ENCODE data around the gene MTMR12. TPM values are rescaled to one million over a fixed set of nuclear protein-coding genes. Genes with fewer than 3 reads are reported as not detected.
"Not testable (repeated sequence)": the region's sequence is repeated elsewhere in the genome, so short reads cannot be mapped to it uniquely, and the experiment has no call there.

Gene MTMR12
- total RNA-seq, 2 experiments from 2014 or later: 24.0 to 24.9 TPM

DNA sequence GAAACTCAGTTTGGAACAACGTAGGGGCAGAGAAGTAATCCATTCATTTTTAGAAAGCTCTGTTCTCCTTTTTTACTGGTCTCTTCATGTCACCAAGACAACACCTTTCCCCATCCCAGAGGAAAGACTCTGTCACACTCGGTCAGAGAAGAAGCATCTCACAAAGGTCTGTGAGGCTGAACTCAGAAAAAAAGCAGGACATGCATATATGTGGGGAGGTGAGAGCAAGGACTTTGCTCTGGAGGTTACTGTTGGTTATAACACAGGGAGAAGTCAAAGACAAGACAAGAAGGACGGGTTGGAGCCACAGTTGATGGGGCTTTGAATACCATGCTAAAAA is 19.2 kb upstream of the MTMR12 start:
- H3K4me1 Mint-ChIP-seq: no peaks in the 10 kb centered on the region
- H3K27ac Mint-ChIP-seq: no peak overlapping the region
- H3K9me3 Mint-ChIP-seq: no peaks in the 10 kb centered on the region
- H3K4me3 Mint-ChIP-seq: no peak overlapping the region
- no peak for DNase-seq
- H3K27me3 Mint-ChIP-seq: no peaks in the 10 kb centered on the region
- H3K36me3 Mint-ChIP-seq: no peaks in the 10 kb centered on the region

DNA sequence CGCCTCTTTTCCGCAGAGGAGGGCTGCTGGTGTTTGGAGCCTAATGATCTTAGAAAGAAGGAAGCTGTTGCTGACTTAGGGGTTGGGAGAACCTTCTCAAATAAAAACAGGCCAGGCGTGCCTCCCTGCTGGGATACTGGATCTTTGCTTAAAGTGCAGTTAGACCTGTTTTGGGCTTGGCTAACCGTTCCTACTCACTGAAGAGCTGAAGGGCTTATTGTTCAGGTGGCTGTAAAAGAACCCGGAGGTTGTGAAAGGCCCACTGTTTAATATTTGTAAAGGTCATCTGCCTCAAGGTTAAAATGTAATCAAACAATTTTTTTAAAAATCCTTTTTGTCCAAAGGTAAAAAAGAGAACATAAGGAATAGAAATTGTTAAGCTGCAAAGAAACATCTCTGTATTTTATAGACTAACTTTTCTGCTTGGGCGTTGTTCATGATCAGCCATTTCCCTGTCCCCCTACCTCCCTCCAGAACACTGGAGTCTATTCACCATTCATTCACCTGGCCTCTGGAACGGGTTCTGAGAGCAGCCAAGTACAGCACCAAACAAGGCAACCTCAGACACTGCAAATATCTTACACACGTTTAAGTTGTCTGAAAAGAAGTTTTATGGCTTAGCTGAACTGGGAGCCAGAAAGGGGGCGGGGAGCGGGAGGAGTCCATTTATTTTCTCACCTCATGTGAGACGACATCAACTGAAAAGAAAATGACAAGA is 18.6 kb upstream of the MTMR12 start:
- Mint-ChIP-seq H3K27ac (no peak overlapping the region), H3K36me3 (no peaks in the 10 kb centered on the region), H3K4me3 (no peak overlapping the region), H3K27me3 (no peaks in the 10 kb centered on the region), H3K4me1 (no peaks in the 10 kb centered on the region), H3K9me3 (no peaks in the 10 kb centered on the region)
- DNase-seq: no peak

DNA sequence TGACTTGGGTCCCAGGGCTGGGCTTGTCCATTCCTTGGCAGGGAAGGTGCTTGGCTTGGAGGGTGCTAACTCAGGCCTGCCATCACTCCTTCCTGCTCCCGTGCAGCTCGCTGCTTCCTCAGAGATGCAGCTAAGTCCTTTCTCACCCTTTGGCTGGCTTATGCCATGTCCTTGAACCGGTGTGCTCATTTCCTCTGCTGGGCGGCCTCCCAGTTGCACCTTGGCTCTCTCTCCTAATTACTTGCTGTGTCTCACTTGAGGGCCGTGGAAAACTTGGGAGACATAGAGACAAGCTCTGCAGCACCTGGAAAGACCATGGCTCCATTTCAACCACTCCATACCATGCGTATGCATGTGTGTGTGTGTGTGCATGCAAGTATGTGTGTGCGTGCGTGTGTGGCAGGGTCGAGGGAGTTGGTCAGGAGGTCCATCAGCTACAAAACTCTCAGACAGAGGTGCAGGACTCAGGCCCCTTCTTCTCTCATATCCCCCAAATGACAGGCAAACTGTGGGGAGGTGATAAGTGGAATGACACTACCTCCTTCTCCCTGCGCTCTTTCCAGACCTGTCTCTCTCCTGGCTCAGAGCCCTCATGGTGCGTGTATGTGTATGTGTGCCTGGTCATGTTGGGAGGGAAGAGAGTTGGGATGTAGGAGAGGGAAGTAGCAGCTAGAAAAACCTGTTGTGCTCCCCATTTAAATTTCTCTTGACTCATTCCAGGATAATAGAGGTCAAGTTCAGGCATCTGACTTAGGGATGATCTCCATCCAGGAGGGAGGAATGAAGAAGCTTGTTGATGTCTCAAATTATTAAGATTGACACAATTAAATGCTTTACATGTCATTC is 17.6 kb upstream of the MTMR12 start:
- no peak overlapping the region for H3K27ac Mint-ChIP-seq

DNA sequence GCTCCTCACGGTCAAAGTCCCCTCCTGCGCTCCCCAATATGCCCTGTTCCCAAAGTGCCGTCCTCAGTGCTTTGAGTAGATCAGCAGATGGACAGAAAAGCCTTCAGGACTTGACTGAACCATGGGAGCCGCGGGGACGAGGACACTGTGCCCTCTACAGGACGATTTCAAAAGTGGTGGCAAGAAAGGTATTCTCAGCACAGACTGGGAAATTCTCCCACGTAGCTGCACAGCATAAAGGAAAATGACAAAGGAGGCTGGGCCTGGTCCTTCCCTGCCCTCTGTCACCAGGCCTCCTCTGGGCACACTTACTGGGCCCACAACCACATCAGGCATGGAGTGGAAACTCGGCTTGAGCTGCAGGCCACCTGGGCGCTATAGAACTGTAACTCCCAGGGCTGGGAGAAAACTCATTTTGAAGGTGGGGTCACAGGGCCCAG is 16.7 kb upstream of the MTMR12 start:
- Mint-ChIP-seq H3K4me3 (no peak overlapping the region), H3K4me1 (no peaks in the 10 kb centered on the region), H3K9me3 (no peaks in the 10 kb centered on the region), H3K36me3 (no peaks in the 10 kb centered on the region), H3K27me3 (no peaks in the 10 kb centered on the region), H3K27ac (no peak overlapping the region)
- peak; percentile 39 for DNase-seq

More for the DNA sequence above, 17.6 kb upstream of the MTMR12 start:
- no peaks in the 10 kb centered on the region for H3K36me3 Mint-ChIP-seq
- no peak overlapping the region for H3K4me3 Mint-ChIP-seq
- H3K4me1 Mint-ChIP-seq: no peaks in the 10 kb centered on the region
- H3K27me3 Mint-ChIP-seq: no peaks in the 10 kb centered on the region
- no peak for DNase-seq
- no peaks in the 10 kb centered on the region for H3K9me3 Mint-ChIP-seq

DNA sequence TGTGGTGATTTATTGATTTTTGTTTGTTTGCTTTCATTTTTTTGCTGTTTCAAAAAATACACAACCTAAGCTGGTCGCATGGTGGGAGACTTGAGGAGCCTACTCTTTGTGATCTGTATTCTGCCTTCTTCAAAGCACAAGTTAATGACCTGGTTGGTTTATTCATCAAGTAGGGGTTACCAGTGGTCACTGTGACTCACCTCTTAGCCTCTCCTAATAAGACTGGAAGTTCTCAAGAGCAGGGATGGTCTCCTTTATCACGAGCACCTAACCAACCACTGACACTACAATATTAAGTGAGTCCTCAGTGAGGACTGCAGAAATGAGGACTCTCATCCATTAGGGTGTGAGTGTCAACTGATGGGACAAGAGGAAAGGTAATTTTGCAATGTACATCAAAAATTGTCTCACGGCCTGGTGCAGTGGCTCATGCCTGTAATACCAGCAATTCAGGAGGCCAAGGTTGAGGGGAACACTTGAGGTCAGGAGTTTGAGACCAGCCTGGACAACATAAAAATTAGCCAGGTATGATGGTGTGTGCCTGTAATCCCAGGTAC is 13.6 kb upstream of the MTMR12 start:
- Mint-ChIP-seq H3K27me3 (no peaks in the 10 kb centered on the region), H3K27ac (no peak overlapping the region), H3K4me1 (no peaks in the 10 kb centered on the region), H3K9me3 (peaks cover 6% of the 10 kb centered on the region), H3K36me3 (peaks cover 3% of the 10 kb centered on the region), H3K4me3 (no peak overlapping the region)
- no peak for DNase-seq

DNA sequence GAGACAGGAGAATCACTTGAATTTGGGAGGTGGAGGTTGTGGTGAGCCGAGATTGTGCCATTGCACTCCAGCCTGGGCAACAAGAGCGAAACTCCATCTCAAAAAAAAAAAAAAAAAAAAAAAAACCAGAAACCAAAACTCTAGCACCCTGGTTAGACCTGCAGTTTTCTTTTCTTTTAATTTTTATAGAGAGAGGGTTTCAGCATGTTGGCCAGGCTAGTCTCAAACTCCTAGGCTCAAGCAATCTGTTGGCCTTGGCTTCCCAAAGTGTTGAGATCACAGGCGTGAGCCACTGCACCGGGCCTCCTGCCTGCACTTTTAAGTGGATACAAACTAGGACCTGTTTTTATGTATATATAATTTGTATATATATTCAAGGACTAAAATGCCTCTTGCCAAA is 12.9 kb upstream of the MTMR12 start:
- Mint-ChIP-seq H3K9me3 (peaks cover 6% of the 10 kb centered on the region), H3K36me3 (peaks cover 3% of the 10 kb centered on the region), H3K27ac (no peak overlapping the region), H3K4me3 (no peak overlapping the region), H3K4me1 (no peaks in the 10 kb centered on the region), H3K27me3 (no peaks in the 10 kb centered on the region)
- no peak for DNase-seq

DNA sequence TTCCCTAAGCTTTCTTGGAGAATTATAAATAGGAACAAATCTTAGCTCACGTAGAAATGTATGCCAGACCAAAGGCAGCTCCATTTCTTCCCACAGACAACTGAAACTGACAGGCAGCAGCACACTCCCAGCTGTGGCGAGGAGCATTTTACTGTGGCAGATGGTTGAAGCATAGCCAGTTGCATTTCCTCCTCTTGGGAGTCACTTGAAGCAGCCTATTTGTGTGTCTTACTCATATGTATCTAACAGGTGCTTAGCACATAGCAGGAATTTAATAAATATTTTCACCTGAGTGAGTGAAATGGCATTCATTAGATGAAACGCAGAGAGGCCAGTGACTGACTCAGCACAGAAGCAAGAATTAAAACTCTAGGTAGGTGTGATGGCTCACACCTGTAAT is 12.3 kb upstream of the MTMR12 start:
- peaks cover 3% of the 10 kb centered on the region for H3K36me3 Mint-ChIP-seq
- H3K27me3 Mint-ChIP-seq: no peaks in the 10 kb centered on the region
- H3K27ac Mint-ChIP-seq: no peak overlapping the region
- DNase-seq: no peak
- H3K9me3 Mint-ChIP-seq: peaks cover 6% of the 10 kb centered on the region
- no peak overlapping the region for H3K4me3 Mint-ChIP-seq
- no peaks in the 10 kb centered on the region for H3K4me1 Mint-ChIP-seq

DNA sequence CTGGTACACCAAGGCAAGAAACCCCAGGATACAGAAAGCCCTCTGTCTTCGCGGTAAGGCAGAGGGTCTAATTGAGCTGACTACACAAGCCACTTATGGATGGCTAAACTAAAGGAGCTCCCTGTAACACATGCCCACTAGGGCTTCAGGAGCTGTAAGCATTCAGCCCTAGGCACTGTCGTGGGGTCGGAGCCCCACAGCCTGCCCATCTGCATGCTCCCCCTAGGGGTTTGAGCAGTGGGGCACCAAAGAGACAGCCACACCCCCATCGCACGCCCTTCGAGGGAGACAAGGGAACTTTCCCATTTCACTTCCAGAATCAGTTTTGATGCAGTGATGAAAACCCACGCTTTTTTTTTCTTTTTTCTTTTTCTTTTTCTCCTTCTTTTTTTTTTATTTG is 11.0 kb upstream of the MTMR12 start:
- no peaks in the 10 kb centered on the region for H3K4me1 Mint-ChIP-seq
- DNase-seq: no peak
- no peak overlapping the region for H3K27ac Mint-ChIP-seq
- H3K4me3 Mint-ChIP-seq: no peak overlapping the region
- H3K27me3 Mint-ChIP-seq: no peaks in the 10 kb centered on the region
- H3K9me3 Mint-ChIP-seq: peaks cover 6% of the 10 kb centered on the region
- H3K36me3 Mint-ChIP-seq: peaks cover 3% of the 10 kb centered on the region

DNA sequence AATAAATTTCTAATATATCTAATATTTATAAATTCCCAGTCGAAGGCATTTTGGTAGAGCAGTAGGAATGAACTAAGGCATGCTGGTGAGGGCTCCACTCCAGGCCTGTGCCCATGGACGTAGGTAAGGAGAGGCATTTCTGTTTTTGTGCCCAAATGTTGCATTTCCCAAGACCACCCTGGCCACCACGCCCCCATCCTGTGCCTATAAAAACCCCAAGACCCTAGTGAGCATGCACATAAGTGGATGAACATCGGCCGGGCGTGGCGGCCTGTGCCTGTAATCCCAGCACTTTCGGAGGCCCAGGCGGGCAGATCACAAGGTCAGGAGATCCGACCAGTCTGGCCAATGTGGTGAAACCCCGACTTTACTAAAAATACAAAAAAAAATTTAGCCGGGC is 10.1 kb upstream of the MTMR12 start:
- H3K4me3 Mint-ChIP-seq: no peak overlapping the region
- no peaks in the 10 kb centered on the region for H3K4me1 Mint-ChIP-seq
- H3K27ac Mint-ChIP-seq: no peak overlapping the region
- DNase-seq: no peak
- no peaks in the 10 kb centered on the region for H3K27me3 Mint-ChIP-seq
- H3K9me3 Mint-ChIP-seq: peaks cover 6% of the 10 kb centered on the region
- H3K36me3 Mint-ChIP-seq: peaks cover 3% of the 10 kb centered on the region

DNA sequence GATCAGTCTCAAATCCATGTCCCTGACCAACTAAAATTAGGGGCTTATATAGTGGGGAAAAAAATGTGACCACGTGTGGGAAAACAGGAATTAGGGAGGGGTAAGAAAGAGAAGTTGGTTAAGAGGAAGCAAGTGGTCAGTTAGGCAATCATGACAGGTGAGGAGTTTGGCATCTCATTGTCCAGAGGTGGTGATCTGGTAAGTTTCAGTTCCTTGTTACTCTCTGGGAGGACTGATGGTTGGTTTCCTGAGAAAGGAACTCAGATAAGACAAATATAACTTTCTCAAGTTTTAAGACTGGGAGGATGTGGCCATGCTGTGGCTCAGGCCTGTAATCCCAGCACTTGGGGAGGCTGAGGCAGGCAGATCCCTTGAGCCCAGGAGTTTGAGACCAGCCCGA is 9.0 kb upstream of the MTMR12 start:
- DNase-seq, H3K27ac Mint-ChIP-seq, H3K9me3 Mint-ChIP-seq, H3K4me1 Mint-ChIP-seq, H3K36me3 Mint-ChIP-seq, H3K27me3 Mint-ChIP-seq, H3K4me3 Mint-ChIP-seq: not testable (repeated sequence)

DNA sequence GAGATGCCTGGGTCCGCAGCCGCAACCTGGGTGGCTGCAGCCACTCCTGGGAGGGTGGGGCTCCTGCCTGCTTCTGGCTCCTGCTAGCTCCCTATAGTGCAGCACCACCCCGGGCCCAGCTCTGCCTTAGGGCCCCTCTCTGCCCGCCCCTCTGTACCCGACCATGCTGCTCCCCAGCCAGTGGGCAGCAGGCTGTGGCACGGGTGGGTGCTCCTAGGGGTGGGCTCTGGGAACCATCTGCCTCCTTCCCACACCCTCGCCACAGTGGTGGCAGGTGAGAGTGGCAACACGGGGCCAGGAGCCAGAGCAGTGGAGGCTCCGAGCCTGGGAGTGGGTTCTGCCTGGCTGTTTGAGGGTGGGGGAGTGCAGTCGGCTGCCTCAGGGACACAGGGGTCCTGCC is 7.8 kb upstream of the MTMR12 start:
- Mint-ChIP-seq H3K4me1 (no peaks in the 10 kb centered on the region), H3K36me3 (peaks cover 3% of the 10 kb centered on the region)

DNA sequence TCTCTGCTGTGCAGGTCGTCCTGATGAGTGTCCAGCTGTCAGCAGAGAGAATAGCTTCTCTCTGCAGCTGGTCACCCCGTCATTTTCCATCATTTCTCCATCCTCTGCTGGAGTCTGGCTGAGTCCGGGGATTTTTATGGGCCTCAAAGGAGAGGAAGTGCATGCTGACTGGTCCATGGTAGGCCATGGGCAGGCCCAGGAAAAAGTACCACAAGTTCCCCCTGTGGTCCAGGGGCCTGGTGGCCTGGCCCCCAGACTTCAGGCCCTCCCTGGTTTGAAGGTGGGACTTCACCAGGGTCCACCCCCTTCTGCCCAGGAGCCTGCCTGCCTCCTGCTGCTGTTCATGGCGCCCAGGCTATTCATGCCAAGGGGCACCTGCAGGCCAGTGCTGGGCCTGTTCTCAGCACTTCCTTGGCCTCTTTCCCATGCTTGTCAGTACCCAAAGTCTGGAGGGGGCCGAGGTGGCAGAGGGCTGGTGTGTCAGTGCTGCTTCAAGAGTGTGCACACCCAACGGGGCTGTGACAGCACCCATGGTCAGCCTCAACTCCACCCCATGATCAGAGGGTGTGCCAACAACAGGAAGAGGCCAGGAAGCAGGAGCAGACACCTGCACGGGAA is 7.3 kb upstream of the MTMR12 start:
- Mint-ChIP-seq H3K36me3 (peaks cover 3% of the 10 kb centered on the region), H3K27ac (no peak overlapping the region), H3K9me3 (peaks cover 6% of the 10 kb centered on the region), H3K4me3 (no peak overlapping the region), H3K4me1 (no peaks in the 10 kb centered on the region), H3K27me3 (no peaks in the 10 kb centered on the region)
- no peak for DNase-seq

More for the DNA sequence above, 7.8 kb upstream of the MTMR12 start:
- H3K4me3 Mint-ChIP-seq: no peak overlapping the region
- DNase-seq: no peak
- no peak overlapping the region for H3K27ac Mint-ChIP-seq
- H3K9me3 Mint-ChIP-seq: peaks cover 6% of the 10 kb centered on the region
- H3K27me3 Mint-ChIP-seq: no peaks in the 10 kb centered on the region

DNA sequence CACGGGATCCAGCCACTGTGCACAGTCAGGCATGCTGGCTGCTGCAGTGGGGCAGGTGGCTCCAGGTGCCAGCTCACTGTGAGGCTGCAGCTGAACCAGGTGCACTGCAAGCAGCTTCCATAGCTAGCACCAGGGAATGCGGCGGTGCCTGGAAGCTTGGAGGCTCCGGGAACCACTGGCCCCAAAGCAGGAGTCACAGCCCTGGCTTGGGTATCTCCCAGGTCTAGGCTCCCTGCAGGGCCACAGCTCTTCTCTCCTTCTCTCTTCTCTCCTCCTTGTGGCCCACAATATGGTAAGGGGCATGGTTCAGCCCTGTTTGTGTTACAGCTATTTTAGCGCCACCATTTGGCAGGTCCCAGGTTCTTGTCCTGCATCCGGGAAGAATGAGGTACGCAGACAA is 6.7 kb upstream of the MTMR12 start:
- Mint-ChIP-seq H3K27ac (no peak overlapping the region), H3K4me1 (no peaks in the 10 kb centered on the region), H3K27me3 (no peaks in the 10 kb centered on the region), H3K9me3 (peaks cover 6% of the 10 kb centered on the region), H3K4me3 (no peak overlapping the region), H3K36me3 (peaks cover 3% of the 10 kb centered on the region)
- no peak for DNase-seq

DNA sequence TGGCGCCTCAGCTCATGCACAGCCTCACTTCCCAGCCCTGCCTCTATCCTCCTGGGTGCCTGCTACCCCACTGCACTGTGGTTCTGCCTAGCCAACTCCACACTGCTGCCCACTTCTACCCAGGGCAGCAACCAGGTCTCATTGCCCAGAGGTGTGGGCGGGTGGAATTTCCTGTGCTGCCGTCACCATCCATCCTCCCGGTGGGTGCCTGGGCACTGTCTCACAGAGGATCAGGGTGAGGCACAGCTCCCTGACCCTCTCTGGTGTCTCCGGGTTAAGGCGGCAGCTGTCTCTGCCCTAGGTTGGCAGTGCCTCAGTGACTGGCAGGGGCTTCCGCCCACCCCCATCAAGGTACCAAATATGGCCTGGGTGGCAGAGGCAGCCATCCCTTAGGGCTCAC is 4.3 kb upstream of the MTMR12 start:
- Mint-ChIP-seq H3K27me3 (no peaks in the 10 kb centered on the region), H3K4me1 (no peaks in the 10 kb centered on the region), H3K27ac (no peak overlapping the region), H3K36me3 (peaks cover 3% of the 10 kb centered on the region), H3K9me3 (peaks cover 6% of the 10 kb centered on the region), H3K4me3 (no peak overlapping the region)
- no peak for DNase-seq

DNA sequence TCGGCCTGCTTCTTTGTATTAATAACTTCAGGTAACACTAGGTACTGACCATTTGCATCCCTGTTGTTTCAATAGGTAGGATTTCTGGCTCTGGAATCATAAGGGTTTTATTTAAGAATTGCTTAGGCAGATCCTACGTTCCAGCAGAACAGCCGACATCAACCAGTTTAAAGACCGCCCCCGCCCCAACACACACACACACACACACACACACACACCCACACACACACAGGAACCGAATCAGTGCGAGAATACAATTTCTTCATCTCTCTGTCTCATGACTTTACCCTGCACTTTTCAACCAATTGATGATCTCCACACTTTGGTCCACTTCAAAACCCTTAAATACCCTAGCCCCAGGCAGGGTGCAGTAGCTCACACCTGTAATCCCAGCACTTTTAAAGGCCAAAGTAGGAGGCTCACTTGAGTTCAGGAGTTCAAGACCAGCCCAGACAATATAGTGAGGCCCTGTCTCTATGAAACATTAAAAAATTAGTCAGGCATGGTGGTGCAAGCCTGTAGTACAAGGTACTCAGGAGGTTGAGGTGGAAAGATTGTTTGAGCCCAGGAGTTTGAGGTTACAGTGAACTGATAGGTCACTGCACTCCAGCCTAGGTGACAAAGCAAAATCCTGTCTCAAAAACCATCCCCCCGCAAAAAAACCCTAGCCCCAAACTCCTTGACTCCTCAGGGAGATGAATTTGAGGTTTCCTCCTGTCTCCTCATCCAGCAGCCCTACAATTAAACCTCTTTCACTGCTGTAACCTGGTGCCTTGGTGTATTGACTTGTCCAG is 2.7 kb upstream of the MTMR12 start:
- peaks cover 10% of the 10 kb centered on the region for H3K4me1 Mint-ChIP-seq
- no peak overlapping the region for H3K27ac Mint-ChIP-seq
- no peaks in the 10 kb centered on the region for H3K9me3 Mint-ChIP-seq
- H3K4me3 Mint-ChIP-seq: no peak overlapping the region
- no peak for DNase-seq
- no peaks in the 10 kb centered on the region for H3K27me3 Mint-ChIP-seq
- peaks cover 2% of the 10 kb centered on the region for H3K36me3 Mint-ChIP-seq
